Psoas muscle (tissue), 8 donors: ENCODE data around the gene PEAR1. TPM values are rescaled to one million over a fixed set of nuclear protein-coding genes. Genes with fewer than 3 reads are reported as not detected.

Source experiments
- ATAC-seq, 4 donors: fragments of 200-7000 bp; cut with Tn5 transposase; one replicate each; pipeline ENCODE4 v1.9.1; 2020; ENCODE audit warnings: moderate library complexity in 3 of 4, mild to moderate bottlenecking in 2 of 4
- DNase-seq, 2 donors: peaks; one replicate each; pipeline ENCODE4 v3.0.0-alpha.2; 2020
- H3K27ac ChIP-seq: fragments of 200-600 bp; one replicate; pipeline ENCODE4 v1.8.0; 2022
- H3K27me3 ChIP-seq, 3 donors: fragments of 200-600 bp in 1 of 3; one replicate each; pipeline versions ENCODE4 v1.6.1 to v1.8.0; 2013 to 2022; ENCODE audit warnings: low read length in 2 of 3, mild to moderate bottlenecking in 2 of 3, moderate library complexity in 1 of 3; ENCODE audit not compliant: insufficient read depth in 3 of 3
- H3K36me3 ChIP-seq, 2 donors: fragments of 200-600 bp in 1 of 2; one replicate each; pipeline versions ENCODE4 v1.6.1 to v1.8.0; 2013 to 2022; ENCODE audit warnings: low read depth in 1 of 2, mild to moderate bottlenecking in 1 of 2, moderate library complexity in 1 of 2; ENCODE audit not compliant: insufficient read depth in 1 of 2
- H3K4me1 ChIP-seq: fragments of 200-600 bp; one replicate; pipeline ENCODE4 v1.8.0; 2022
- H3K4me3 ChIP-seq: fragments of 200-600 bp; one replicate; pipeline ENCODE4 v1.8.0; 2022; ENCODE audit warnings: mild to moderate bottlenecking
- H3K9me3 ChIP-seq: fragments of 200-600 bp; one replicate; pipeline ENCODE4 v1.8.0; 2022
- WGBS, 3 donors: extraction: QIAGEN DNeasy Blood & Tissue Kit; methylation state at CpG; one replicate each; pipeline versions ENCODE4 v1.1.6 to v1.1.7; 2013; 5-methylcytosine and 5-hydroxymethylcytosine counted together
- intact Hi-C, 2 donors: fragments of 100-400 bp; cut with DNase I; formaldehyde crosslinking; loops; one replicate each; pipeline versions ENCODE4 v1.11.0 to v1.14.2; 2022
- polyA plus RNA-seq, 3 donors: library from polyadenylated mRNA; stranded (reverse); fragments of 200-250 nt; gene quantifications; one replicate each; pipeline ENCODE4 v1.2.3, GENCODE V29; 2013
- total RNA-seq, 4 donors: library from RNA; stranded (reverse); fragmentation: NEBNext Ultra II Directional in 2 of 4; extraction: Animal tissue kit (Norgen Biotek cat#: 25700) in 2 of 4; gene quantifications; one replicate each; pipeline versions ENCODE4 v1.2.1 to v1.2.4, GENCODE V29; 2021 to 2023
- TF ChIP-seq, protein P1 (sequence below): fragments of 200-600 bp; IDR thresholded peaks from one replicate; pipeline ENCODE4 v1.8.0; 2022; ENCODE audit warnings: antibody characterized with exemption
- donor health status: healthy with polysubstance abuse.
- donor health status: DM: no; HTN: no; CAD: no; lungs with moderate emphysema.
- donor health status: Bipolar disorder and iron deficiency.
- donor health status: healthy.
- donor health status: DM: yes; HTN: yes; CAD: no.
- donor health status: DM: no; HTN: no; CAD: no.
- donor health status: DM: no; HTN: no; CAD: no.
- donor health status: DM: yes; HTN: yes; CAD: no.

Gene PEAR1
- total and polyA plus RNA-seq, 7 donors: 2.1 to 7.3 (median 3.8) TPM

DNA sequence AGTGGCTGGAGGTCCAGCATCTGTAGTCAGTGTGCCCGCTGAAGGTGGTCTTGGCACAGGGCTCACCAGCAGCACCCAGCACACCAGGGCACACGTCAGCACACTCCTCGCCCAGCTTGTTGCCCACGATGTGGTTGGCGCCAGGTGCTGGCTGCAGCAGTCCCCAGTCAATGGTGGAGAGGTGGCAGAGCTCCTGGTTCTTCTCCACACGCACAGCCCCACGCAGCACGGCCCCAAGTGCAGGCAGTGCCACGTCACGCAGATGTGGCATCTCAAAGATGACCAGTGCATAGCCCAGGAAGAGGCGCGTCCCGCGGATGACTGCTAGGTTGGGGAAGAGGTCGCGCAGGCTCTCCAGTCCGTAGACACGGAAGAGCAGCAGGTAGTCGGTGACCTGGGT, 39.8 kb upstream of the PEAR1 start:
- no peak overlapping the region for H3K27ac ChIP-seq
- no peaks in the 10 kb centered on the region for H3K36me3 ChIP-seq
- DNase-seq: no peak
- peaks cover 17% of the 10 kb centered on the region for H3K4me1 ChIP-seq
- intact Hi-C loops: no loop called here
- 93 to 95% (median 94%) methylated on average over 19 of the region's 19 CpGs for WGBS, 3 donors
- no peak for ATAC-seq
- no peak overlapping the region for H3K4me3 ChIP-seq
- H3K27me3 ChIP-seq: peaks cover 0 to 18% (median 4%) of the 10 kb centered on the region in 3 donors
- TF ChIP-seq, protein P1, sequence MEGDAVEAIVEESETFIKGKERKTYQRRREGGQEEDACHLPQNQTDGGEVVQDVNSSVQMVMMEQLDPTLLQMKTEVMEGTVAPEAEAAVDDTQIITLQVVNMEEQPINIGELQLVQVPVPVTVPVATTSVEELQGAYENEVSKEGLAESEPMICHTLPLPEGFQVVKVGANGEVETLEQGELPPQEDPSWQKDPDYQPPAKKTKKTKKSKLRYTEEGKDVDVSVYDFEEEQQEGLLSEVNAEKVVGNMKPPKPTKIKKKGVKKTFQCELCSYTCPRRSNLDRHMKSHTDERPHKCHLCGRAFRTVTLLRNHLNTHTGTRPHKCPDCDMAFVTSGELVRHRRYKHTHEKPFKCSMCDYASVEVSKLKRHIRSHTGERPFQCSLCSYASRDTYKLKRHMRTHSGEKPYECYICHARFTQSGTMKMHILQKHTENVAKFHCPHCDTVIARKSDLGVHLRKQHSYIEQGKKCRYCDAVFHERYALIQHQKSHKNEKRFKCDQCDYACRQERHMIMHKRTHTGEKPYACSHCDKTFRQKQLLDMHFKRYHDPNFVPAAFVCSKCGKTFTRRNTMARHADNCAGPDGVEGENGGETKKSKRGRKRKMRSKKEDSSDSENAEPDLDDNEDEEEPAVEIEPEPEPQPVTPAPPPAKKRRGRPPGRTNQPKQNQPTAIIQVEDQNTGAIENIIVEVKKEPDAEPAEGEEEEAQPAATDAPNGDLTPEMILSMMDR: no peak
- no peaks in the 10 kb centered on the region for H3K9me3 ChIP-seq

DNA sequence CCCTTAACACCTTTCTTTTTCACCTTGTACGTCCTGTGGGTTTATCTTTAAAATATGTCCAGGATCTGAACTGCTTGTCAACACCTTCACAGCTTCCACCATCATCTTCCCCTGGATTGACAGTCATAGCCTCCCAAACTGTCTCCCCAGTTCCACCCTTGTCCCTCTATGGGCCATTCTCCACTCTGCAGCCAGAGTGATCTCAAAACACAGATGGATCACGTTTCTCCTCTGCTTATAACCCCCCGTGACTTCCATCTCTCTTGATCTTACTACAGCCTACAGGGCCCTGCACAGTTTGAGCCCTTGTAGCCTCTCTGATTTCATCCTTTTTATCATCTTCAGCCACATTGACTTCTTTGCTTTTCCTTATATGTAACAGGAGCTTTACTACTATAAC, 38.9 kb upstream of the PEAR1 start:
- H3K9me3 ChIP-seq: no peaks in the 10 kb centered on the region
- intact Hi-C loops: no loop called here
- peaks cover 24% of the 10 kb centered on the region for H3K4me1 ChIP-seq
- H3K27ac ChIP-seq: no peak overlapping the region
- no peak overlapping the region for H3K4me3 ChIP-seq
- DNase-seq: no peak
- WGBS, 3 donors: 50 to 61% (median 53%) methylated on average over 3 of the region's 3 CpGs
- TF ChIP-seq, protein P1: no peak
- H3K36me3 ChIP-seq: no peaks in the 10 kb centered on the region
- no peak for ATAC-seq
- H3K27me3 ChIP-seq: peaks cover 0 to 24% (median 3%) of the 10 kb centered on the region in 3 donors

DNA sequence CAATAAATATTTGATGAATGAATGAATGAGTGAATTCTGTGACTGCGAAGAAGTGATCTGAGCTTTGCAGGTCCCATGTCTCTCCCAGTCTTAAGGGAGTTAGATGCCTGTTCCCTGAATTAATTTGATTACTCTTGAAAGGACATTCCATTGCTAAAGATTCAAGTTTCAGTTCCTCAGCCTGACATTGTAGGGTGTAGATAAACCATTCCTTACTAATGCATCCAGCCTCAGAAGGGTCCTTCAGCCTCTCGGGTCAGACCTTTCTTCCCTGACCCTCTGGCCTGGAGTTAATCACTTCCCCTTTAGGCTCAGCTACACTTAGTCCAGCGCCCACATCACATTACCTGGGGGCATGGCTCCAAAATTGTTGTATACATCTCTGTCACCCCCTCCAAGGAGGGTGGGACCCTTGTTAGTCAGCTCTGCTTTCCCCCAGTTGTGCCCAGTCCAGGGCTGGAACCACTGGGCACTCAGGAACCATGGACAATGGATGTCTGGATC, 37.2 kb upstream of the PEAR1 start:
- TF ChIP-seq, protein P1: no peak
- Histone ChIP-seq H3K36me3 (no peaks in the 10 kb centered on the region), H3K4me3 (no peak overlapping the region), H3K4me1 (peaks cover 32% of the 10 kb centered on the region), H3K9me3 (no peaks in the 10 kb centered on the region), H3K27ac (no peak overlapping the region), H3K27me3 (peaks cover 0 to 41% (median 11%) of the 10 kb centered on the region in 3 donors)
- intact Hi-C loops: no loop called here
- no peak for ATAC-seq
- no peak for DNase-seq
- 82 to 85% (median 83%) methylated on average over 3 of the region's 3 CpGs for WGBS, 3 donors

DNA sequence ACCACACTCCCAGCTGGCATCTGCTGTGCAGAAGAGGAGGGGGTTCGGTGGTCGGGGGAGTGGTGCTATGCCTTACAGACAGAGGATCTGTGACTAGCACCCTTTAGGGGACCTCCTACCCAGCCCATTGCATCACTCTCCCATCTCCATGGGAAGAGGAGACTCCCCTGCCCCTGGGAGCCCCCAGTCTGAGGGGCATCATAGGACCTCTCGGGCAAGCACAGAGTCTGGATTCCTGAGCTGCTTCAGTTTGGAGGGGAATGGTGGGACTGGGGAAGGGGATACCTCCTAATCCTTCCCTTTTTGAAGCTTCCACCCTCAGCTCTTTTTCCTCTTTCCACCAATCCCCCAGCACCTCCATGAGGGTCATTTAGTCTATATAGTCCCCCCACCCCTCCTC, 36.0 kb upstream of the PEAR1 start:
- Histone ChIP-seq H3K36me3 (no peaks in the 10 kb centered on the region), H3K9me3 (no peaks in the 10 kb centered on the region), H3K27me3 (peaks cover 0 to 53% (median 17%) of the 10 kb centered on the region in 3 donors), H3K27ac (no peak overlapping the region), H3K4me1 (peaks cover 23% of the 10 kb centered on the region), H3K4me3 (no peak overlapping the region)
- TF ChIP-seq, protein P1: no peak
- DNase-seq: no peak
- intact Hi-C loops: no loop called here
- 64 to 72% (median 67%) methylated on average over 3 of the region's 3 CpGs for WGBS, 3 donors
- no peak for ATAC-seq

DNA sequence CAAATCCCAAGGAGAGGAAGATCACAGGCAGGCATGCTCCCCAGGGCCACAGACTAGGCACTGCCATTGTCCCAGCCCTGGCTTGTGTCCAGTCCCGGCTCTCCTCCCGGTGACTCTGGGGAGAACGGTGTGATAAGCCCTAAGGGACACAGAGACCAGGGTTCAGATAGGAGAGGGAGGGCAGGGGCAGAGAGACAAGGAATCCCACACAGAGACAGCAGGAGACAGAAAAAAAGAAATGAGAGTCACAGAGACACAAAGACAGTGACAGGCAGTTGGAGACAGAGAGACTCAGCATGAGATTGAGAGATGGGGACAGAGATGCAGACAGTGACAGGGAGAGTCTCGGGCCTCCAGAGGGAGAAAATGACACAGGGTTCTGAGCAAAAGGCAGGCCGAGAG, 35.0 kb upstream of the PEAR1 start:
- intact Hi-C loops: loop anchor here in 1 of 2 donors (2.0 kb wide), 1 partner anchor 20 kb away; no protein-coding TSS in a partner anchor
- Histone ChIP-seq H3K4me3 (peak overlapping the region; percentile 59), H3K9me3 (no peaks in the 10 kb centered on the region), H3K27ac (no peak overlapping the region), H3K27me3 (peaks cover 0 to 60% (median 17%) of the 10 kb centered on the region in 3 donors), H3K36me3 (no peaks in the 10 kb centered on the region), H3K4me1 (peaks cover 19% of the 10 kb centered on the region)
- TF ChIP-seq, protein P1: no peak
- WGBS, 3 donors: 9 to 20% (median 14%) methylated on average over 4 to 5 of the region's 5 CpGs
- ATAC-seq: no peak
- DNase-seq: no peak
